K562 (cell line): ENCODE results near the gene CHST12.

Source experiments
- BHLHE40 ChIP-seq: IDR thresholded peaks from 2 replicates; pipeline ENCODE4 v1.6.1; 2011; ENCODE audit warnings: low read length, improper control_type of control experiment
- CTCF ChIP-seq, 3 experiments: IDR thresholded peaks in 2 of 3; conservative IDR thresholded peaks in 1 of 3; 2 replicates each; pipeline ENCODE4 v1.5.1; 2011 to 2012; ENCODE audit warnings: low read length in 3 of 3, mild to moderate bottlenecking in 3 of 3, control low read depth in 2 of 3, improper control_type of control experiment in 1 of 3, inconsistent platforms in 1 of 3, low read depth in 1 of 3, mixed read lengths in 1 of 3, moderate library complexity in 1 of 3; ENCODE audit not compliant: insufficient read depth in 2 of 3
- NFE2L1 ChIP-seq: fragments of 450-650 bp; IDR thresholded peaks from 2 replicates; pipeline ENCODE4 v1.6.1; 2016; ENCODE audit warnings: missing genetic modification characterization, low read depth, mild to moderate bottlenecking, missing compliant biosample characterization, moderate library complexity, borderline replicate concordance
- SIN3A ChIP-seq, 2 experiments: fragments of 150-350 bp in 1 of 2; IDR thresholded peaks; 2 replicates each; pipeline ENCODE4 v1.6.1; 2011 to 2016; ENCODE audit warnings: borderline replicate concordance in 2 of 2, low read depth in 2 of 2, low read length in 2 of 2, mild to moderate bottlenecking in 2 of 2, moderate library complexity in 2 of 2; ENCODE audit not compliant: control insufficient read depth in 1 of 2
- TCF7L2 ChIP-seq: fragments of 150-350 bp; IDR thresholded peaks from 2 replicates; pipeline ENCODE4 v1.6.1; 2016; ENCODE audit warnings: low read depth, mild to moderate bottlenecking, low read length, moderate library complexity
- ZNF274 ChIP-seq: IDR thresholded peaks from 2 replicates; pipeline ENCODE4 v1.6.1; 2011; ENCODE audit warnings: low read depth, mild to moderate bottlenecking, low read length, moderate library complexity, borderline replicate concordance
- ZNF561 ChIP-seq: fragments of 450-650 bp; formaldehyde crosslinking; conservative IDR thresholded peaks from 2 replicates; pipeline ENCODE4 v1.4.0; 2020; ENCODE audit warnings: mild to moderate bottlenecking, moderate library complexity
- TF ChIP-seq, protein P1 (sequence below): sonication (generic); formaldehyde crosslinking; IDR thresholded peaks from 2 replicates; pipeline ENCODE4 v1.9.0; 2022; ENCODE audit warnings: mild to moderate bottlenecking, missing genetic modification reagents
- TF ChIP-seq, protein P2 (sequence below): sonication (generic); formaldehyde crosslinking; IDR thresholded peaks from 2 replicates; pipeline ENCODE4 v1.8.1; 2023; ENCODE audit warnings: mild to moderate bottlenecking, missing genetic modification reagents
- TF ChIP-seq, protein P3 (sequence below): fragments of 450-650 bp; IDR thresholded peaks from 2 replicates; pipeline ENCODE4 v1.6.1; 2017; ENCODE audit warnings: mild to moderate bottlenecking, moderate library complexity
- TF ChIP-seq, protein P4 (sequence below): sonication (generic); formaldehyde crosslinking; IDR thresholded peaks from 2 replicates; pipeline ENCODE4 v1.8.1; 2023; ENCODE audit warnings: mild to moderate bottlenecking, missing genetic modification reagents

DNA sequence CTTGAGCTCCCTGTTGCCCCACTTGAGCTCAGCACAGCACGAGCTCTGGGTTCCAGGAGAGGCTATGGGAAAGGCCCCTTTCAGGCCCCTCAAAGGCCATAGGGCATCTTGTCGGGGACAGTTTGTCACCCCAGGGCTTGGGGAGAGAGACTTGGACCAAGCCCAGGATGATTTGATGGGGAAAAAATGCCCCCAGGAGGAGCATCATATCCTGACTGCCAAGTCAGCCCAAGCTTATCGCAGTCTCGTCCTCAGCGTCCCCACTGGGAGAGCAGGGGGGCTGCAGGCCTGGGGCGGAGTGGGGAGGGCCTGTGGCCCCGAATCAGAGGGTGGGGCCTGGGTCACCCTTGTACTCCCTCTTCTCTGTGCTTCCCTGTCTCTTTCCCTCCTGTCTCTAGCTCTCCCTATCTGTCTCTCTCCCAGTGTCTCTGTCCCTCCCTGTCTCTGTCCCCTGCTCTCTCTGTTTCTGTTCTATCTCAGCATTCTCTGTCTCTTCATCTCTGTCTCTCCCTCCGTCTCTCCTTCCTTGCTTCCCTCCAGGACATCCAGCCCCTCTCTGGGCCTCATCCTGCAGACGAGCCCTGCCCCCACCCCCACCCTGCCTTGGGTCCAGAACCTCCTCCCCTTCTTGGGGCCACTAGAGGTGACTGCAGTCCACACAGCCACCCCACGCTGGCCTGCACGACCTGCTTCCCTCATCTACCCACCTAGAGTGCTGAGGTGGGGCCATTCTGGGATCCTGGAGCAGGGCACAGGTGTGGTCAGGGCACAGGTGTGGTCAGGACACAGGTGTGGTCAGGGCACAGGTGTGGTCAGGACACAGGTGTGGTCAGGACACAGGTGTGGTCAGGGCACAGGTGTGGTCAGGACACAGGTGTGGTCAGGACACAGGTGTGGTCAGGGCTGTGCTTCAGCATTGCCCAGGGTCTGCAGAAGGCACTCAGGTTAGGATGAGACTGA lies 90.1 kb downstream of the CHST12 start:
- no peak for TF ChIP-seq BHLHE40
- TF ChIP-seq ZNF561 (CRISPR knock-in tag), result no peak
- TF ChIP-seq, protein P1, sequence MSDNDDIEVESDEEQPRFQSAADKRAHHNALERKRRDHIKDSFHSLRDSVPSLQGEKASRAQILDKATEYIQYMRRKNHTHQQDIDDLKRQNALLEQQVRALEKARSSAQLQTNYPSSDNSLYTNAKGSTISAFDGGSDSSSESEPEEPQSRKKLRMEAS (CRISPR knock-in tag), result no peak
- TF ChIP-seq SIN3A (IDR thresholded peaks at IDR 0.05; ENCODE audit: borderline replicate concordance in 2 of 2, control insufficient read depth in 1 of 2, low read depth in 2 of 2, low read length in 2 of 2), result no peak
- TF ChIP-seq NFE2L1, result no peak
- no peak for TF ChIP-seq TCF7L2
- TF ChIP-seq ZNF274, result no peak
- TF ChIP-seq, protein P2, sequence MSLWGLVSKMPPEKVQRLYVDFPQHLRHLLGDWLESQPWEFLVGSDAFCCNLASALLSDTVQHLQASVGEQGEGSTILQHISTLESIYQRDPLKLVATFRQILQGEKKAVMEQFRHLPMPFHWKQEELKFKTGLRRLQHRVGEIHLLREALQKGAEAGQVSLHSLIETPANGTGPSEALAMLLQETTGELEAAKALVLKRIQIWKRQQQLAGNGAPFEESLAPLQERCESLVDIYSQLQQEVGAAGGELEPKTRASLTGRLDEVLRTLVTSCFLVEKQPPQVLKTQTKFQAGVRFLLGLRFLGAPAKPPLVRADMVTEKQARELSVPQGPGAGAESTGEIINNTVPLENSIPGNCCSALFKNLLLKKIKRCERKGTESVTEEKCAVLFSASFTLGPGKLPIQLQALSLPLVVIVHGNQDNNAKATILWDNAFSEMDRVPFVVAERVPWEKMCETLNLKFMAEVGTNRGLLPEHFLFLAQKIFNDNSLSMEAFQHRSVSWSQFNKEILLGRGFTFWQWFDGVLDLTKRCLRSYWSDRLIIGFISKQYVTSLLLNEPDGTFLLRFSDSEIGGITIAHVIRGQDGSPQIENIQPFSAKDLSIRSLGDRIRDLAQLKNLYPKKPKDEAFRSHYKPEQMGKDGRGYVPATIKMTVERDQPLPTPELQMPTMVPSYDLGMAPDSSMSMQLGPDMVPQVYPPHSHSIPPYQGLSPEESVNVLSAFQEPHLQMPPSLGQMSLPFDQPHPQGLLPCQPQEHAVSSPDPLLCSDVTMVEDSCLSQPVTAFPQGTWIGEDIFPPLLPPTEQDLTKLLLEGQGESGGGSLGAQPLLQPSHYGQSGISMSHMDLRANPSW, result no peak
- TF ChIP-seq, protein P3, sequence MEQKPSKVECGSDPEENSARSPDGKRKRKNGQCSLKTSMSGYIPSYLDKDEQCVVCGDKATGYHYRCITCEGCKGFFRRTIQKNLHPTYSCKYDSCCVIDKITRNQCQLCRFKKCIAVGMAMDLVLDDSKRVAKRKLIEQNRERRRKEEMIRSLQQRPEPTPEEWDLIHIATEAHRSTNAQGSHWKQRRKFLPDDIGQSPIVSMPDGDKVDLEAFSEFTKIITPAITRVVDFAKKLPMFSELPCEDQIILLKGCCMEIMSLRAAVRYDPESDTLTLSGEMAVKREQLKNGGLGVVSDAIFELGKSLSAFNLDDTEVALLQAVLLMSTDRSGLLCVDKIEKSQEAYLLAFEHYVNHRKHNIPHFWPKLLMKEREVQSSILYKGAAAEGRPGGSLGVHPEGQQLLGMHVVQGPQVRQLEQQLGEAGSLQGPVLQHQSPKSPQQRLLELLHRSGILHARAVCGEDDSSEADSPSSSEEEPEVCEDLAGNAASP, result no peak
- TF ChIP-seq, protein P4, sequence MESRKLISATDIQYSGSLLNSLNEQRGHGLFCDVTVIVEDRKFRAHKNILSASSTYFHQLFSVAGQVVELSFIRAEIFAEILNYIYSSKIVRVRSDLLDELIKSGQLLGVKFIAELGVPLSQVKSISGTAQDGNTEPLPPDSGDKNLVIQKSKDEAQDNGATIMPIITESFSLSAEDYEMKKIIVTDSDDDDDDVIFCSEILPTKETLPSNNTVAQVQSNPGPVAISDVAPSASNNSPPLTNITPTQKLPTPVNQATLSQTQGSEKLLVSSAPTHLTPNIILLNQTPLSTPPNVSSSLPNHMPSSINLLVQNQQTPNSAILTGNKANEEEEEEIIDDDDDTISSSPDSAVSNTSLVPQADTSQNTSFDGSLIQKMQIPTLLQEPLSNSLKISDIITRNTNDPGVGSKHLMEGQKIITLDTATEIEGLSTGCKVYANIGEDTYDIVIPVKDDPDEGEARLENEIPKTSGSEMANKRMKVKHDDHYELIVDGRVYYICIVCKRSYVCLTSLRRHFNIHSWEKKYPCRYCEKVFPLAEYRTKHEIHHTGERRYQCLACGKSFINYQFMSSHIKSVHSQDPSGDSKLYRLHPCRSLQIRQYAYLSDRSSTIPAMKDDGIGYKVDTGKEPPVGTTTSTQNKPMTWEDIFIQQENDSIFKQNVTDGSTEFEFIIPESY, result no peak
- no peak for TF ChIP-seq CTCF (IDR thresholded peaks at IDR 0.05 in 2 of 3, conservative IDR thresholded peaks at IDR 0.05 in 1 of 3; ENCODE audit: insufficient read depth in 2 of 3, low read depth in 1 of 3, low read length in 3 of 3)
